Suppressor macrophage treated with lipopolysaccharide for 4 hours (primary cell): Measurements from ENCODE around the gene GBP2.
"Not testable (repeated sequence)": the region's sequence is repeated elsewhere in the genome, so short reads cannot be mapped to it uniquely, and the experiment has no call there.

ENCODE experiments used
- DNase-seq: peaks from one replicate; pipeline ENCODE4 v3.0.0-alpha.2; 2020

GBP2 gene

GRCh38 chr1:89125913-89126580 lies at the start of gene GBP2:
Gene GBP2, minus strand, starts transcription at chr1:89126114. Its CDS starts 4,148 bp downstream, at chr1:89121966.
- peak; percentile 93 for DNase-seq

- DNase-seq = no peak
Measured at GRCh38 chr1:89174491-89174890, 48.6 kb upstream of the GBP2 start.

- DNase-seq = no peak
Measured at GRCh38 chr1:89172468-89173143, 46.7 kb upstream of the GBP2 start.

- peak; percentile 39 for DNase-seq
Measured at GRCh38 chr1:89171067-89171438, 45.1 kb upstream of the GBP2 start.

- DNase-seq = no peak
Measured at GRCh38 chr1:89170170-89171066, 44.5 kb upstream of the GBP2 start.

GRCh38 chr1:89169166-89169565 lies 43.3 kb upstream of the GBP2 start:
- DNase-seq = no peak

- no peak for DNase-seq
Measured at GRCh38 chr1:89167590-89168230, 41.8 kb upstream of the GBP2 start.

GRCh38 chr1:89166705-89167104 lies 40.8 kb upstream of the GBP2 start:
- no peak for DNase-seq

GRCh38 chr1:89165811-89166210 lies 39.9 kb upstream of the GBP2 start:
- DNase-seq = peak; percentile 47

- peak; percentile 43 for DNase-seq
Measured at GRCh38 chr1:89151047-89151446, 25.1 kb upstream of the GBP2 start.

- no peak for DNase-seq
Measured at GRCh38 chr1:89149976-89150375, 24.1 kb upstream of the GBP2 start.

GRCh38 chr1:89149229-89149628 lies 23.3 kb upstream of the GBP2 start:
- DNase-seq = no peak

- DNase-seq = no peak
Measured at GRCh38 chr1:89147678-89148658, 22.1 kb upstream of the GBP2 start.

- no peak for DNase-seq
Measured at GRCh38 chr1:89146721-89147120, 20.8 kb upstream of the GBP2 start.

GRCh38 chr1:89143484-89143883 lies 17.6 kb upstream of the GBP2 start:
- no peak for DNase-seq

- DNase-seq = no peak
Measured at GRCh38 chr1:89142160-89142559, 16.2 kb upstream of the GBP2 start.

- no peak for DNase-seq
Measured at GRCh38 chr1:89133747-89134146, 7.8 kb upstream of the GBP2 start.

GRCh38 chr1:89130716-89131115 lies 4.8 kb upstream of the GBP2 start:
- DNase-seq = peak; percentile 24

- peak; percentile 82 for DNase-seq
Measured at GRCh38 chr1:89129911-89130310, 4.0 kb upstream of the GBP2 start.

GRCh38 chr1:89128003-89128458 lies 2.1 kb upstream of the GBP2 start:
- not testable (repeated sequence) for DNase-seq
